WTC11 (cell line): ENCODE results near the gene NUDT22. TPM values are rescaled to one million over a fixed set of nuclear protein-coding genes. Genes with fewer than 3 reads are reported as not detected.

ENCODE experiments used
- ATAC-seq: fragments of 200-7000 bp; cut with Tn5 transposase; 2 replicates; pipeline ENCODE4 v1.10.0; 2021; ENCODE audit warnings: mild to moderate bottlenecking, moderate library complexity
- CTCF ChIA-PET: fragments of 300-600 bp; sonication (Branson Sonifier 250); formaldehyde crosslinking; loops from one replicate; lab custom pipeline; 2021; ENCODE audit warnings: antibody characterized with exemption; lab: Charles Lee
- POLR2A ChIA-PET: fragments of 350-600 bp; sonication (Branson Sonifier 250); formaldehyde crosslinking; loops from one replicate; lab custom pipeline; 2021; ENCODE audit warnings: antibody characterized with exemption; lab: Charles Lee
- DNase-seq: peaks from one replicate; pipeline ENCODE4 v3.0.0; 2021; ENCODE audit warnings: low spot score
- H3K27ac Mint-ChIP-seq: 2 replicates; pipeline ENCODE4 v1.8.0; 2021; ENCODE audit warnings: mixed read lengths
- H3K27me3 Mint-ChIP-seq: 2 replicates; pipeline ENCODE4 v1.8.0; 2021; ENCODE audit warnings: low read depth, mild to moderate bottlenecking, moderate library complexity, mixed read lengths
- H3K36me3 Mint-ChIP-seq: 2 replicates; pipeline ENCODE4 v1.8.0; 2021; ENCODE audit warnings: mixed read lengths
- H3K4me1 Mint-ChIP-seq: 2 replicates; pipeline ENCODE4 v1.8.0; 2022; ENCODE audit warnings: mixed read lengths
- H3K4me3 Mint-ChIP-seq: 2 replicates; pipeline ENCODE4 v1.8.0; 2021; ENCODE audit warnings: mild to moderate bottlenecking, moderate library complexity, mixed read lengths
- H3K9me3 Mint-ChIP-seq: 2 replicates; pipeline ENCODE4 v1.8.0; 2021; ENCODE audit warnings: mixed read lengths
- CBFB ChIP-seq: sonication (generic); formaldehyde crosslinking; IDR thresholded peaks from 2 replicates; pipeline ENCODE4 v1.8.1; 2022; ENCODE audit warnings: mild to moderate bottlenecking, low read depth, missing genetic modification reagents
- CREB1 ChIP-seq: sonication (generic); formaldehyde crosslinking; IDR thresholded peaks from 2 replicates; pipeline ENCODE4 v1.8.0; 2023; ENCODE audit warnings: mild to moderate bottlenecking, missing genetic modification reagents
- E2F5 ChIP-seq: sonication (generic); formaldehyde crosslinking; IDR thresholded peaks from 2 replicates; pipeline ENCODE4 v1.8.1; 2022; ENCODE audit warnings: mild to moderate bottlenecking, moderate library complexity, missing genetic modification reagents
- ELF4 ChIP-seq: sonication (generic); formaldehyde crosslinking; IDR thresholded peaks from 2 replicates; pipeline ENCODE4 v1.8.1; 2022; ENCODE audit warnings: low read depth, mild to moderate bottlenecking, moderate library complexity, missing genetic modification reagents
- ERG ChIP-seq: fragments of 250-450 bp; sonication (Bioruptor Pico); IDR thresholded peaks from 2 replicates; pipeline ENCODE4 v1.8.0; 2021; ENCODE audit warnings: mild to moderate bottlenecking
- ESRRA ChIP-seq: sonication (generic); formaldehyde crosslinking; IDR thresholded peaks from 2 replicates; pipeline ENCODE4 v1.8.1; 2022; ENCODE audit warnings: mild to moderate bottlenecking, missing genetic modification reagents, borderline replicate concordance
- FOXK1 ChIP-seq: sonication (generic); formaldehyde crosslinking; IDR thresholded peaks from 2 replicates; pipeline ENCODE4 v1.8.0; 2022; ENCODE audit warnings: mild to moderate bottlenecking, moderate library complexity, missing genetic modification reagents
- HMGA2 ChIP-seq: fragments of 250-450 bp; sonication (Bioruptor Pico); IDR thresholded peaks from 2 replicates; pipeline ENCODE4 v1.4.0; 2021; ENCODE audit warnings: mild to moderate bottlenecking, moderate library complexity
- NFATC4 ChIP-seq: fragments of 250-450 bp; sonication (Bioruptor Pico); IDR thresholded peaks from 2 replicates; pipeline ENCODE4 v1.9.0; 2021; ENCODE audit warnings: mild to moderate bottlenecking
- NR1H2 ChIP-seq: sonication (generic); formaldehyde crosslinking; IDR thresholded peaks from 2 replicates; pipeline ENCODE4 v1.9.0; 2021; ENCODE audit warnings: mild to moderate bottlenecking, moderate library complexity, missing genetic modification reagents
- NR2C2 ChIP-seq: sonication (generic); formaldehyde crosslinking; IDR thresholded peaks from 2 replicates; pipeline ENCODE4 v1.8.0; 2022; ENCODE audit warnings: mild to moderate bottlenecking, missing genetic modification reagents
- NR3C1 ChIP-seq: sonication (generic); formaldehyde crosslinking; conservative IDR thresholded peaks from 2 replicates; pipeline ENCODE4 v1.8.1; 2023; ENCODE audit warnings: low read depth, mild to moderate bottlenecking, missing genetic modification reagents
- RELA ChIP-seq: sonication (generic); formaldehyde crosslinking; IDR thresholded peaks from 2 replicates; pipeline ENCODE4 v1.8.1; 2022; ENCODE audit warnings: missing genetic modification reagents, mild to moderate bottlenecking, borderline replicate concordance
- SMAD3 ChIP-seq: sonication (generic); formaldehyde crosslinking; IDR thresholded peaks from 2 replicates; pipeline ENCODE4 v1.8.0; 2022; ENCODE audit warnings: missing genetic modification reagents, mild to moderate bottlenecking, borderline replicate concordance
- SMAD4 ChIP-seq: sonication (generic); formaldehyde crosslinking; IDR thresholded peaks from 2 replicates; pipeline ENCODE4 v1.8.0; 2022; ENCODE audit warnings: mild to moderate bottlenecking, missing genetic modification reagents
- SP1 ChIP-seq: sonication (generic); formaldehyde crosslinking; conservative IDR thresholded peaks from 2 replicates; pipeline ENCODE4 v1.8.1; 2022; ENCODE audit warnings: missing genetic modification reagents
- USF1 ChIP-seq: sonication (generic); formaldehyde crosslinking; IDR thresholded peaks from 2 replicates; pipeline ENCODE4 v1.8.0; 2022; ENCODE audit warnings: mild to moderate bottlenecking, missing genetic modification reagents
- ZNF121 ChIP-seq: sonication (generic); formaldehyde crosslinking; IDR thresholded peaks from 2 replicates; pipeline ENCODE4 v1.8.0; 2023; ENCODE audit warnings: missing genetic modification reagents
- ZNF219 ChIP-seq: sonication (generic); formaldehyde crosslinking; IDR thresholded peaks from 2 replicates; pipeline ENCODE4 v1.8.0; 2023; ENCODE audit warnings: missing genetic modification reagents, mild to moderate bottlenecking, borderline replicate concordance
- ZNF263 ChIP-seq: sonication (generic); formaldehyde crosslinking; IDR thresholded peaks from 2 replicates; pipeline ENCODE4 v1.8.1; 2022; ENCODE audit warnings: low read depth, mild to moderate bottlenecking, moderate library complexity, missing genetic modification reagents
- ZNF317 ChIP-seq: sonication (generic); formaldehyde crosslinking; IDR thresholded peaks from 2 replicates; pipeline ENCODE4 v1.8.1; 2023; ENCODE audit warnings: low read depth, mild to moderate bottlenecking, moderate library complexity, missing genetic modification reagents, borderline replicate concordance
- ZNF416 ChIP-seq: fragments of 250-450 bp; sonication (Bioruptor Pico); IDR thresholded peaks from 2 replicates; pipeline ENCODE4 v1.9.0; 2021; ENCODE audit warnings: mild to moderate bottlenecking, inconsistent platforms
- total RNA-seq: library from RNA; stranded (reverse); gene quantifications from 3 replicates; pipeline ENCODE4 v1.2.3, GENCODE V29; 2021
- TF ChIP-seq, protein P1 (sequence below): sonication (generic); formaldehyde crosslinking; IDR thresholded peaks from 2 replicates; pipeline ENCODE4 v1.8.1; 2023; ENCODE audit warnings: mild to moderate bottlenecking, missing genetic modification reagents, moderate library complexity
- TF ChIP-seq, protein P2 (sequence below): fragments of 250-450 bp; sonication (Bioruptor Pico); IDR thresholded peaks from 2 replicates; pipeline ENCODE4 v1.9.0; 2021; ENCODE audit warnings: moderate library complexity, mild to moderate bottlenecking, inconsistent platforms, borderline replicate concordance
- TF ChIP-seq, protein P3 (sequence below): sonication (generic); formaldehyde crosslinking; IDR thresholded peaks from 2 replicates; pipeline ENCODE4 v1.8.1; 2022; ENCODE audit warnings: low read depth, mild to moderate bottlenecking, moderate library complexity, missing genetic modification reagents, borderline replicate concordance

Gene NUDT22
- total RNA-seq, 1 experiment from 2014 or later = 64.4 TPM

DNA sequence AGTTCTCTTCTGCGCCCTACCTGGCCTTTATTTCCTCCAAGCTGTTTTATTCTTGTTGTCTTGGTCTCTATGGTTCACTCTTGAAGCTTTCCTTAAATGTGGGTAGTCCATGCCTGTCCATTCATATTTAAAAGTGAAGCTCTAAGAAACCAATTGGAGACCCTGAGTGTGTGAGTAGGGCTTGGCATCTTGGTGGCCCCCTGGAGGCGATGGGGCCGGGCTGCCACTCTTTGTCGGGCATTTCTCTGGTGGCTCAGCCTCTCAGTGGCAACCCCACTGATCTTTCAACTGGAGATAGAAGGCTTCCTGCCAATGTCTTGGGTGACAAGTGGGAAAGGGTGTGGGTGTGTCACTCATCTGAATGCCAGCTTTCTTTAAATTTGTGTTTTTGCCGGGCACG, 9.2 kb upstream of the NUDT22 start (continued):
- TF ChIP-seq HMGA2 (CRISPR knock-in tag) = no peak
- no peak for TF ChIP-seq CBFB (CRISPR knock-in tag)
- no peak for TF ChIP-seq NR3C1 (CRISPR knock-in tag)
- no peak for TF ChIP-seq SMAD3
- no peak for TF ChIP-seq ESRRA (CRISPR knock-in tag)
- TF ChIP-seq ZNF416 (CRISPR knock-in tag) = no peak
- TF ChIP-seq ZNF219 = no peak
- no peak for TF ChIP-seq ELF4 (CRISPR knock-in tag)

- no peak overlapping the region for H3K27ac Mint-ChIP-seq
- H3K36me3 Mint-ChIP-seq = peaks cover 8% of the 10 kb centered on the region
- POLR2A ChIA-PET = interaction anchor here (1.2 kb wide), 1 partner anchor 12 kb away, joined by 4 read pairs; the partner anchor contains the start of gene FERMT3
- DNase-seq (no peak), ATAC-seq (no peak)
- no peaks in the 10 kb centered on the region for H3K9me3 Mint-ChIP-seq
- no peak overlapping the region for H3K4me3 Mint-ChIP-seq
- H3K27me3 Mint-ChIP-seq = no peaks in the 10 kb centered on the region
- no peaks in the 10 kb centered on the region for H3K4me1 Mint-ChIP-seq
- CTCF ChIA-PET = interaction anchor here (2.6 to 3.7 kb wide), 2 partner anchors 8 to 14 kb away, joined by 16 to 21 read pairs; partner anchors contain the start of genes NUDT22 and TRPT1
- TF ChIP-seq E2F5 = no peak
Observed at GRCh38 chr11:64218628-64219353, 7.3 kb upstream of the NUDT22 start.

DNA sequence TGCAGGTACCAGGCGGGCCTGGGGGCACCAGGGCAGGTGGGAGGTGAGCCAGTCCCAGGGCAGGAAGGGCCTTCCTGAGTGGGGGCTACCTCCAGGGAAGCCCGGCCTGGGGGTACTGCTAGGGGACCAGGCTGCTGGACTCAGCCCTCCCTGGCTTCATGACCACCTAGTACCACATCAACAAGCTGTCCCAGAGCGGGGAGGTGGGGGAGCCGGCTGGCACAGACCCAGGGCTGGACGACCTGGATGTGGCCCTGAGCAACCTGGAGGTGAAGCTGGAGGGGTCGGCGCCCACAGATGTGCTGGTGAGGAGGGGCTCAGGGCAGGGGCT, 6.8 kb upstream of the NUDT22 start:
- ChIA-PET POLR2A (interaction anchor here (1.2 kb wide), 1 partner anchor 12 kb away, joined by 4 read pairs; the partner anchor contains the start of gene FERMT3), CTCF (no interaction called here)
- no peak overlapping the region for H3K4me3 Mint-ChIP-seq
- H3K4me1 Mint-ChIP-seq = no peaks in the 10 kb centered on the region
- H3K27me3 Mint-ChIP-seq = no peaks in the 10 kb centered on the region
- H3K9me3 Mint-ChIP-seq = no peaks in the 10 kb centered on the region
- H3K36me3 Mint-ChIP-seq = peaks cover 8% of the 10 kb centered on the region
- no peak for DNase-seq
- no peak overlapping the region for H3K27ac Mint-ChIP-seq
- no peak for ATAC-seq
- TF ChIP-seq ERG (CRISPR knock-in tag) = no peak

DNA sequence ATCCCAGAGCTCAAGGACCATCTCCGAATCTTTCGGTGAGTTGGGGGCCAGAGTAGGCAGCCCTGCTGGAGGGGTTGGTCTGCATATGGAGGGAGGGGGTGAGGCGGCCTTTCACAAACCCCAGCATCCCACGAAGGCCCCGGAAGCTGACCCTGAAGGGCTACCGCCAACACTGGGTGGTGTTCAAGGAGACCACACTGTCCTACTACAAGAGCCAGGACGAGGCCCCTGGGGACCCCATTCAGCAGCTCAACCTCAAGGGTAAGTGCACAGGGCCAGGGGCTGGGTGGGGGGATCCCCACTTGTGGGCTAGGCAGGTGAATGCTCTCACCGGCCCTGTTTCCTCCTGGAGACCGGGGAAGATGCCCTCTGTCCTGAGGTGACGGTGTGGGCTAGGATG, 6.3 kb upstream of the NUDT22 start:
- H3K9me3 Mint-ChIP-seq = no peaks in the 10 kb centered on the region
- CTCF ChIA-PET = no interaction called here
- DNase-seq = no peak
- peaks cover 8% of the 10 kb centered on the region for H3K36me3 Mint-ChIP-seq
- ATAC-seq = no peak
- no peaks in the 10 kb centered on the region for H3K27me3 Mint-ChIP-seq
- POLR2A ChIA-PET = interaction anchor here (1.2 kb wide), 1 partner anchor 13 kb away, joined by 4 read pairs; the partner anchor contains the start of gene FERMT3
- no peak for TF ChIP-seq ELF4 (CRISPR knock-in tag)
- TF ChIP-seq NR1H2 = no peak
- TF ChIP-seq, protein P1, sequence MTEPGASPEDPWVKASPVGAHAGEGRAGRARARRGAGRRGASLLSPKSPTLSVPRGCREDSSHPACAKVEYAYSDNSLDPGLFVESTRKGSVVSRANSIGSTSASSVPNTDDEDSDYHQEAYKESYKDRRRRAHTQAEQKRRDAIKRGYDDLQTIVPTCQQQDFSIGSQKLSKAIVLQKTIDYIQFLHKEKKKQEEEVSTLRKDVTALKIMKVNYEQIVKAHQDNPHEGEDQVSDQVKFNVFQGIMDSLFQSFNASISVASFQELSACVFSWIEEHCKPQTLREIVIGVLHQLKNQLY = no peak
- TF ChIP-seq NR3C1 (CRISPR knock-in tag) = no peak
- TF ChIP-seq, protein P2, sequence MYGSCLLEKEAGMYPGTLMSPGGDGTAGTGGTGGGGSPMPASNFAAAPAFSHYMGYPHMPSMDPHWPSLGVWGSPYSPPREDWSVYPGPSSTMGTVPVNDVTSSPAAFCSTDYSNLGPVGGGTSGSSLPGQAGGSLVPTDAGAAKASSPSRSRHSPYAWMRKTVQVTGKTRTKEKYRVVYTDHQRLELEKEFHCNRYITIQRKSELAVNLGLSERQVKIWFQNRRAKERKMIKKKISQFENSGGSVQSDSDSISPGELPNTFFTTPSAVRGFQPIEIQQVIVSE (CRISPR knock-in tag) = no peak
- TF ChIP-seq ZNF263 (CRISPR knock-in tag) = no peak
- no peak for TF ChIP-seq NR2C2 (CRISPR knock-in tag)
- no peak for TF ChIP-seq ZNF317 (CRISPR knock-in tag)
- no peak for TF ChIP-seq SP1
- TF ChIP-seq FOXK1 (CRISPR knock-in tag) = no peak
- TF ChIP-seq RELA (CRISPR knock-in tag) = no peak
- no peak for TF ChIP-seq NFATC4 (CRISPR knock-in tag)
- TF ChIP-seq, protein P3, sequence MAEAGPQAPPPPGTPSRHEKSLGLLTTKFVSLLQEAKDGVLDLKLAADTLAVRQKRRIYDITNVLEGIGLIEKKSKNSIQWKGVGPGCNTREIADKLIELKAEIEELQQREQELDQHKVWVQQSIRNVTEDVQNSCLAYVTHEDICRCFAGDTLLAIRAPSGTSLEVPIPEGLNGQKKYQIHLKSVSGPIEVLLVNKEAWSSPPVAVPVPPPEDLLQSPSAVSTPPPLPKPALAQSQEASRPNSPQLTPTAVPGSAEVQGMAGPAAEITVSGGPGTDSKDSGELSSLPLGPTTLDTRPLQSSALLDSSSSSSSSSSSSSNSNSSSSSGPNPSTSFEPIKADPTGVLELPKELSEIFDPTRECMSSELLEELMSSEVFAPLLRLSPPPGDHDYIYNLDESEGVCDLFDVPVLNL (CRISPR knock-in tag) = no peak
- no peak for TF ChIP-seq SMAD4
- no peak for TF ChIP-seq CREB1
- no peak for TF ChIP-seq CBFB (CRISPR knock-in tag)
- TF ChIP-seq ZNF121 (CRISPR knock-in tag) = no peak
- TF ChIP-seq USF1 (CRISPR knock-in tag) = no peak
- no peak overlapping the region for H3K4me3 Mint-ChIP-seq
- H3K4me1 Mint-ChIP-seq = peaks cover 1% of the 10 kb centered on the region; the same call in 1 of the 2 replicates
- no peak overlapping the region for H3K27ac Mint-ChIP-seq
